ENCODE results near the gene LRRC10B. TPM values are rescaled to one million over a fixed set of nuclear protein-coding genes. Genes with fewer than 3 reads are reported as not detected.

The LRRC10B gene
- total RNA-seq, 2 donors from 2014 or later = 3.0 to 4.2 TPM

DNA sequence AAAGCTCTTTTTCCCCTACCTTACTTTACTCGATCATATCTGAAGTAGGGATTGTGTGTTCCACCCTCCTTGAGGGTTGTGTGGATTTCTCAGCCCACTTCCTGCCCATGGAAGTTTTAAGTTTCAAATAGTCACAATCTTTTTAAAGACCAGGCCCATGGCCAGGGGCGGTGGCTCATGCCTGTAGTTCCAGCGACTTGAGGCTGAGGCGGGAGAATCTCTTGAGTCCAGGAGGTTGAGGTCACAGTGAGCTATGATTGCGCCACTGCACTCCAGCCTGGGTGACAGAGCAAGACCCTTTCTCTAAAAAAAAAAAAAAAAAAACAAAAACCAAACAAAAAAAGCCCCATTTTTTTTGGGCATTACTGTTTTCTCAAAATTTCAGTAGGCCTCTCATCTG lies 36.3 kb upstream of the LRRC10B start:
- no peaks in the 10 kb centered on the region for H3K36me3 ChIP-seq
- peak overlapping the region; percentile 78 to 79 for H3K27ac ChIP-seq
- DNase-seq (ENCODE audit: low spot score) (peak; percentile 76), ATAC-seq (ENCODE audit: insufficient number of reproducible peaks, low FRiP score, low read depth) (peak; percentile 86)
- no peaks in the 10 kb centered on the region for H3K9me3 ChIP-seq
- no peaks in the 10 kb centered on the region for H3K27me3 ChIP-seq (replicated peaks; ENCODE audit: insufficient read depth)
- H3K4me3 ChIP-seq = no peak overlapping the region
- peaks cover 10 to 20% of the 10 kb centered on the region in 2 donors for H3K4me1 ChIP-seq (ENCODE audit: control insufficient read depth in 1 of 2, low read depth in 2 of 2)
- TF ChIP-seq, protein P1, sequence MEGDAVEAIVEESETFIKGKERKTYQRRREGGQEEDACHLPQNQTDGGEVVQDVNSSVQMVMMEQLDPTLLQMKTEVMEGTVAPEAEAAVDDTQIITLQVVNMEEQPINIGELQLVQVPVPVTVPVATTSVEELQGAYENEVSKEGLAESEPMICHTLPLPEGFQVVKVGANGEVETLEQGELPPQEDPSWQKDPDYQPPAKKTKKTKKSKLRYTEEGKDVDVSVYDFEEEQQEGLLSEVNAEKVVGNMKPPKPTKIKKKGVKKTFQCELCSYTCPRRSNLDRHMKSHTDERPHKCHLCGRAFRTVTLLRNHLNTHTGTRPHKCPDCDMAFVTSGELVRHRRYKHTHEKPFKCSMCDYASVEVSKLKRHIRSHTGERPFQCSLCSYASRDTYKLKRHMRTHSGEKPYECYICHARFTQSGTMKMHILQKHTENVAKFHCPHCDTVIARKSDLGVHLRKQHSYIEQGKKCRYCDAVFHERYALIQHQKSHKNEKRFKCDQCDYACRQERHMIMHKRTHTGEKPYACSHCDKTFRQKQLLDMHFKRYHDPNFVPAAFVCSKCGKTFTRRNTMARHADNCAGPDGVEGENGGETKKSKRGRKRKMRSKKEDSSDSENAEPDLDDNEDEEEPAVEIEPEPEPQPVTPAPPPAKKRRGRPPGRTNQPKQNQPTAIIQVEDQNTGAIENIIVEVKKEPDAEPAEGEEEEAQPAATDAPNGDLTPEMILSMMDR (IDR thresholded peaks at IDR 0.05) = no peak

DNA sequence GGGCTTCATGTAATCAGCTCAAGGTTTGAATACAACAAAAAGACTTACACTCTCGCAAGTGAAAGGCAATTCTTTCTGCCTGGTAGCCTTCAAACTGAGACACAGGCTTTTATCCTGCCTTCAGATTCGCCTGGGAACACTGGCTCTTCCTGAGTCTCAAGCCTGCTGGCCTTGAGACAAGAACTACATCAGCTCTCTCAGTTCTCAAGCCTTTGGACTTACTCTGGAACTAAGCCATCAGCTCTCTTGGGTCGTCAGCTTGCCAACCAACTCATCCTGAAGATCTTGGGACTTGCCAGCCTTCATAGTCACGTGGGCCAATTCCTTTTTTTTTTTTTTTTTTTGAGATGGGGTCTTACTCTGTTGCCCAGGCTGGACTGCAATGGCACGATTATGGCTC lies 35.7 kb upstream of the LRRC10B start:
- TF ChIP-seq, protein P1 (IDR thresholded peaks at IDR 0.05) = no peak
- no peaks in the 10 kb centered on the region for H3K27me3 ChIP-seq (replicated peaks; ENCODE audit: insufficient read depth)
- ATAC-seq (ENCODE audit: insufficient number of reproducible peaks, low FRiP score, low read depth) (no peak), DNase-seq (ENCODE audit: low spot score) (no peak)
- H3K4me3 ChIP-seq = no peak overlapping the region
- no peaks in the 10 kb centered on the region for H3K36me3 ChIP-seq
- H3K27ac ChIP-seq = peak overlapping the region; percentile 78 to 79
- H3K4me1 ChIP-seq (ENCODE audit: control insufficient read depth in 1 of 2, low read depth in 2 of 2) = peaks cover 10 to 26% of the 10 kb centered on the region in 2 donors
- no peaks in the 10 kb centered on the region for H3K9me3 ChIP-seq

DNA sequence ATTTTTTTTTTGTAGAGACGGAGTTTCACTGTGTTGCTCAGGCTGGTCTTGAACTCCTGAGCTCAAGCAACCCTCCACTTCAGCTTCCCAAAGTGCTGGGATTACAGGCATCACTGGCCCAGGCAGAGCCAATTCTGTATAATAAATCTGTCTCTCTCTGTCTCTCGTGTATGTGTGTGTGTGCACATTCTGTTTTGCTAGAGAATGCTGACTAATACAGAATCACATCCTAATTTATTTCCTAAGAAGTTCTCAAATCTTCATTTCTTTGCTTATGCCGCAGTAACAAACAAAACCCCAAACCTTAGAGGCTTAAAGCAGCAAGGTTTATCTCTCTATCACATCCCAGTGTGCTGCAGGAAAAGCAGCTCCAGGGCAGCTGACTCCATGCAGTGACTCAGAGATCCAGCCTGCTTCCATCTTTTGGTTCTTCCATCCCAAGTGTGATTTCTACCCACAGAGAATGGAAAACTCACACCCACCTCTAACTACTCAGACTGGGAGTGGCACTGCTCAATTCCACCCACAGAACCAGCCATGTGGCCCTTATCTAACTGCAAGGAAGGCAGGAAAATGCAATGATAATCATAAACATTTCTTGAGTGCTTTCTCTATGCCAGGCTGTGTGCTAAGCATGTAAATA lies 35.1 kb upstream of the LRRC10B start:
- TF ChIP-seq, protein P1 (IDR thresholded peaks at IDR 0.05) = no peak
- no peak overlapping the region for H3K4me3 ChIP-seq
- H3K9me3 ChIP-seq = no peaks in the 10 kb centered on the region
- H3K4me1 ChIP-seq (ENCODE audit: control insufficient read depth in 1 of 2, low read depth in 2 of 2) = peaks cover 10 to 28% of the 10 kb centered on the region in 2 donors
- DNase-seq (ENCODE audit: low spot score) (no peak), ATAC-seq (ENCODE audit: insufficient number of reproducible peaks, low FRiP score, low read depth) (no peak)
- no peaks in the 10 kb centered on the region for H3K36me3 ChIP-seq
- H3K27me3 ChIP-seq (replicated peaks; ENCODE audit: insufficient read depth) = no peaks in the 10 kb centered on the region
- H3K27ac ChIP-seq = peak overlapping the region in 1 of 2 donors; percentile 79

DNA sequence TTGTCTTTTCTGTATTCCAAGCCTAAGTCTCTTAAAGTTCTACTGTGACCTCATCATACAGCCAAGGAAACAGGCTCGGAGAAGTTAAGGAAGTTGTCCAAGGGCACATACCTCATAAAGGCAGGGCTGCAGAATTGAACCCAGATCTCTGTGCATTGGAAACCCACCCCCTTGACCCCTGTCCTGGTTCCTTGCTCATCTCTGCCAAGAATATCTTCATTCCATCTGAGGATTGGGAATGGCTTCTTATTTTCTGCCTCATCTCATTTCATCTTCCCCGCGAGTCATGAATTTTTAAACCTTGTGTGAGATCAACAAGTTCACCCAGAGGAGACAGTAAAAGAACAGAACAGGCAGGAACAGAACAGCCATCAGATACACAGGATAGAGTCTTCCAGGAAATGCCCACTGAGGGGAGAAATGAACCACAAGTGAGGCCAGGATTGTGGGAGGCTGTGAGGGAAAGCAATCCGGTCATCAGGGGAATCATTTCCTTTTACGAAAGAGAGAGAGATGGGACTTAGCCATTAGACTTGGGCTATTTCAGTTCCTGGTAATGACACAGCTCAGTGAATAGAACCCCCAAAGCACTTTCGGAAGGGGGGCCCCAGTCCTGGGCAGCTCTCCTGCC lies 34.4 kb upstream of the LRRC10B start:
- Histone ChIP-seq H3K4me1 (ENCODE audit: control insufficient read depth in 1 of 2, low read depth in 2 of 2) (peaks cover 10 to 28% of the 10 kb centered on the region in 2 donors), H3K9me3 (no peaks in the 10 kb centered on the region), H3K27me3 (replicated peaks; ENCODE audit: insufficient read depth) (no peaks in the 10 kb centered on the region), H3K27ac (no peak overlapping the region), H3K36me3 (no peaks in the 10 kb centered on the region), H3K4me3 (no peak overlapping the region)
- DNase-seq (ENCODE audit: low spot score) (no peak), ATAC-seq (ENCODE audit: insufficient number of reproducible peaks, low FRiP score, low read depth) (no peak)
- TF ChIP-seq, protein P1 (IDR thresholded peaks at IDR 0.05) = no peak

DNA sequence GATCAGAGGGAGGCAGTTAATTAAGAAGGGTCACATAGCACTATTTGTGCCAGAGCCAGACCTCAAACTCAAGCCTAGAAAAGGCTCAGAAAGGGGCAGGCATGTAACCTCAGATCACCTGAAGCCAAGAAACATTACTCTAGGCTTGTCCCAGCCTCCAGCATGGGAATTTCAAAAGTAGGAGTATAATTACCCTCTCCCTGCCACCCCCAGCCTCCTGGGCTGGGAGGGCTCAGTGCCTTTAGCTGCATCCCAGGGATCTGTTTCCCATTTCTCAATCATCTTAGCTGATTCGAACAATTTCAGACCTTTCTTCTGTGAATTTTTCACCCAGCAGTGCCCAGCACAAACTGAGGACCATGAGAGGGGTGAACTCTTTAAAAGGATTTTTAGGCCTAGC lies 33.1 kb upstream of the LRRC10B start:
- Histone ChIP-seq H3K27me3 (replicated peaks; ENCODE audit: insufficient read depth) (no peaks in the 10 kb centered on the region), H3K9me3 (no peaks in the 10 kb centered on the region), H3K36me3 (no peaks in the 10 kb centered on the region), H3K4me1 (ENCODE audit: control insufficient read depth in 1 of 2, low read depth in 2 of 2) (peaks cover 10 to 28% of the 10 kb centered on the region in 2 donors), H3K27ac (no peak overlapping the region), H3K4me3 (no peak overlapping the region)
- TF ChIP-seq, protein P1 (IDR thresholded peaks at IDR 0.05) = no peak
- DNase-seq (ENCODE audit: low spot score) = no peak
- ATAC-seq (ENCODE audit: insufficient number of reproducible peaks, low FRiP score, low read depth) = no peak

All from thoracic aorta (tissue), 2 donors.